HepG2 (cell line): ENCODE measurements around the gene SS18L1. TPM values are rescaled to one million over a fixed set of nuclear protein-coding genes. Genes with fewer than 3 reads are reported as not detected.

Experiments used
- CBFB ChIP-seq: sonication (generic); formaldehyde crosslinking; IDR thresholded peaks from 2 replicates; pipeline ENCODE4 v1.4.0; 2020; ENCODE audit warnings: missing genetic modification reagents
- DZIP1 ChIP-seq: sonication (generic); formaldehyde crosslinking; IDR thresholded peaks from 2 replicates; pipeline ENCODE4 v1.5.0; 2020; ENCODE audit warnings: mild to moderate bottlenecking, missing genetic modification reagents
- ERF ChIP-seq: IDR thresholded peaks from 2 replicates; pipeline ENCODE4 v1.6.1; 2018; ENCODE audit warnings: missing biosample characterization, missing genetic modification reagents
- MIXL1 ChIP-seq: IDR thresholded peaks from 2 replicates; pipeline ENCODE4 v1.6.1; 2016
- NR0B2 ChIP-seq: sonication (generic); formaldehyde crosslinking; IDR thresholded peaks from 2 replicates; pipeline ENCODE4 v1.4.0; 2020; ENCODE audit warnings: mild to moderate bottlenecking, missing genetic modification reagents
- PHF8 ChIP-seq: sonication (generic); formaldehyde crosslinking; IDR thresholded peaks from 2 replicates; pipeline ENCODE4 v1.5.0; 2020; ENCODE audit warnings: missing genetic modification reagents
- SP2 ChIP-seq: sonication (generic); formaldehyde crosslinking; IDR thresholded peaks from 2 replicates; pipeline ENCODE4 v1.5.1; 2020; ENCODE audit warnings: mild to moderate bottlenecking, missing genetic modification reagents
- TCF12 ChIP-seq, 2 experiments: fragments of 450-650 bp in 1 of 2; sonication (generic) in 1 of 2; formaldehyde crosslinking in 1 of 2; IDR thresholded peaks; 2 replicates each; pipeline versions ENCODE4 v1.6.1 to v1.8.0; 2017 to 2022; ENCODE audit warnings: antibody characterized with exemption in 1 of 2, mild to moderate bottlenecking in 1 of 2, missing genetic modification reagents in 1 of 2, moderate library complexity in 1 of 2
- ZFY ChIP-seq: sonication (generic); formaldehyde crosslinking; IDR thresholded peaks from 2 replicates; pipeline ENCODE4 v1.4.0; 2020; ENCODE audit warnings: missing genetic modification reagents
- ZNF329 ChIP-seq: sonication (generic); formaldehyde crosslinking; IDR thresholded peaks from 2 replicates; pipeline ENCODE4 v1.9.0; 2021; ENCODE audit warnings: low read depth, mild to moderate bottlenecking, missing genetic modification reagents
- ZNF34 ChIP-seq: sonication (generic); formaldehyde crosslinking; IDR thresholded peaks from 2 replicates; pipeline ENCODE4 v1.4.0; 2020; ENCODE audit warnings: mild to moderate bottlenecking, missing genetic modification reagents, borderline replicate concordance
- ZNF343 ChIP-seq: sonication (generic); formaldehyde crosslinking; IDR thresholded peaks from 2 replicates; pipeline ENCODE4 v1.4.0; 2020; ENCODE audit warnings: mild to moderate bottlenecking, missing genetic modification reagents
- ZNF431 ChIP-seq: sonication (generic); formaldehyde crosslinking; IDR thresholded peaks from 2 replicates; pipeline ENCODE4 v1.9.0; 2022; ENCODE audit warnings: missing genetic modification reagents, low read depth, mild to moderate bottlenecking, borderline replicate concordance
- ZNF432 ChIP-seq: sonication (generic); formaldehyde crosslinking; IDR thresholded peaks from 2 replicates; pipeline ENCODE4 v1.5.0; 2020; ENCODE audit warnings: missing genetic modification reagents, mild to moderate bottlenecking, borderline replicate concordance
- ZNF672 ChIP-seq: sonication (generic); formaldehyde crosslinking; IDR thresholded peaks from 2 replicates; pipeline ENCODE4 v1.8.1; 2022; ENCODE audit warnings: missing genetic modification reagents
- ZNF737 ChIP-seq: sonication (generic); formaldehyde crosslinking; IDR thresholded peaks from 2 replicates; pipeline ENCODE4 v1.5.0; 2020; ENCODE audit warnings: missing genetic modification reagents, mild to moderate bottlenecking, borderline replicate concordance
- polyA plus RNA-seq, 8 experiments: library from polyadenylated mRNA; depleted of rRNA in 3 of 8; stranded (reverse) in 7 of 8; unstranded in 1 of 8; fragments of >200 nt; fragmentation: Illumina TruSeq in 4 of 8; extraction: Trizol in 4 of 8; gene quantifications; 2 replicates each; pipeline versions ENCODE4 v1.2.1 to v1.2.3, GENCODE V29; 2011 to 2016; ENCODE audit warnings: low read depth in 4 of 8, missing spikeins in 1 of 8, mixed read lengths in 1 of 8; ENCODE audit not compliant: insufficient read depth in 1 of 8
- total RNA-seq, 5 experiments: library from RNA; depleted of rRNA; stranded (reverse); fragments of >200 nt; fragmentation: Illumina TruSeq; extraction: Trizol; gene quantifications; 2 replicates each; pipeline ENCODE4 v1.2.3, GENCODE V29; 2016; ENCODE audit warnings: low read depth in 1 of 5
- TF ChIP-seq, protein P1 (sequence below), 2 experiments: sonication (generic) in 1 of 2; formaldehyde crosslinking in 1 of 2; IDR thresholded peaks; 2 replicates each; pipeline versions ENCODE4 v1.6.1 to v1.9.0; 2014 to 2022; ENCODE audit warnings: antibody characterized with exemption in 1 of 2, borderline replicate concordance in 1 of 2, inconsistent platforms in 1 of 2, low read depth in 1 of 2, missing genetic modification reagents in 1 of 2
- TF ChIP-seq, protein P2 (sequence below): IDR thresholded peaks from 2 replicates; pipeline ENCODE4 v1.6.1; 2016; ENCODE audit warnings: mild to moderate bottlenecking
- TF ChIP-seq, protein P3 (sequence below), 2 experiments: fragments of 450-650 bp in 1 of 2; sonication (generic) in 1 of 2; formaldehyde crosslinking; IDR thresholded peaks; 2 replicates each; pipeline versions ENCODE4 v1.5.0 to v1.8.0; 2020 to 2022; ENCODE audit warnings: mild to moderate bottlenecking in 1 of 2, missing genetic modification reagents in 1 of 2

Gene SS18L1
- total and polyA plus RNA-seq, 2 of the 13 experiments (the other 11 are each of a cell fraction or from before 2014, with no cell fraction given), result 17.8 to 27.6 TPM

GRCh38 chr20:62117362-62117646, 26.3 kb upstream of the SS18L1 start (continued):
- TF ChIP-seq, protein P1, sequence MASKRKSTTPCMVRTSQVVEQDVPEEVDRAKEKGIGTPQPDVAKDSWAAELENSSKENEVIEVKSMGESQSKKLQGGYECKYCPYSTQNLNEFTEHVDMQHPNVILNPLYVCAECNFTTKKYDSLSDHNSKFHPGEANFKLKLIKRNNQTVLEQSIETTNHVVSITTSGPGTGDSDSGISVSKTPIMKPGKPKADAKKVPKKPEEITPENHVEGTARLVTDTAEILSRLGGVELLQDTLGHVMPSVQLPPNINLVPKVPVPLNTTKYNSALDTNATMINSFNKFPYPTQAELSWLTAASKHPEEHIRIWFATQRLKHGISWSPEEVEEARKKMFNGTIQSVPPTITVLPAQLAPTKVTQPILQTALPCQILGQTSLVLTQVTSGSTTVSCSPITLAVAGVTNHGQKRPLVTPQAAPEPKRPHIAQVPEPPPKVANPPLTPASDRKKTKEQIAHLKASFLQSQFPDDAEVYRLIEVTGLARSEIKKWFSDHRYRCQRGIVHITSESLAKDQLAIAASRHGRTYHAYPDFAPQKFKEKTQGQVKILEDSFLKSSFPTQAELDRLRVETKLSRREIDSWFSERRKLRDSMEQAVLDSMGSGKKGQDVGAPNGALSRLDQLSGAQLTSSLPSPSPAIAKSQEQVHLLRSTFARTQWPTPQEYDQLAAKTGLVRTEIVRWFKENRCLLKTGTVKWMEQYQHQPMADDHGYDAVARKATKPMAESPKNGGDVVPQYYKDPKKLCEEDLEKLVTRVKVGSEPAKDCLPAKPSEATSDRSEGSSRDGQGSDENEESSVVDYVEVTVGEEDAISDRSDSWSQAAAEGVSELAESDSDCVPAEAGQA (IDR thresholded peaks at IDR 0.05; ENCODE audit: low read depth), result no peak
- TF ChIP-seq, protein P1 (CRISPR knock-in tag; IDR thresholded peaks at IDR 0.05; ENCODE audit: borderline replicate concordance), result no peak
- TF ChIP-seq, protein P2, sequence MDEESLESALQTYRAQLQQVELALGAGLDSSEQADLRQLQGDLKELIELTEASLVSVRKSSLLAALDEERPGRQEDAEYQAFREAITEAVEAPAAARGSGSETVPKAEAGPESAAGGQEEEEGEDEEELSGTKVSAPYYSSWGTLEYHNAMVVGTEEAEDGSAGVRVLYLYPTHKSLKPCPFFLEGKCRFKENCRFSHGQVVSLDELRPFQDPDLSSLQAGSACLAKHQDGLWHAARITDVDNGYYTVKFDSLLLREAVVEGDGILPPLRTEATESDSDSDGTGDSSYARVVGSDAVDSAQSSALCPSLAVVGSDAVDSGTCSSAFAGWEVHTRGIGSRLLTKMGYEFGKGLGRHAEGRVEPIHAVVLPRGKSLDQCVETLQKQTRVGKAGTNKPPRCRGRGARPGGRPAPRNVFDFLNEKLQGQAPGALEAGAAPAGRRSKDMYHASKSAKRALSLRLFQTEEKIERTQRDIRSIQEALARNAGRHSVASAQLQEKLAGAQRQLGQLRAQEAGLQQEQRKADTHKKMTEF (CRISPR knock-in tag), result no peak
- no peak for TF ChIP-seq ZNF343 (CRISPR knock-in tag)
- TF ChIP-seq ZNF431, result no peak
- TF ChIP-seq ZFY (CRISPR knock-in tag), result no peak
- no peak for TF ChIP-seq MIXL1 (CRISPR knock-in tag)
- TF ChIP-seq, protein P3, sequence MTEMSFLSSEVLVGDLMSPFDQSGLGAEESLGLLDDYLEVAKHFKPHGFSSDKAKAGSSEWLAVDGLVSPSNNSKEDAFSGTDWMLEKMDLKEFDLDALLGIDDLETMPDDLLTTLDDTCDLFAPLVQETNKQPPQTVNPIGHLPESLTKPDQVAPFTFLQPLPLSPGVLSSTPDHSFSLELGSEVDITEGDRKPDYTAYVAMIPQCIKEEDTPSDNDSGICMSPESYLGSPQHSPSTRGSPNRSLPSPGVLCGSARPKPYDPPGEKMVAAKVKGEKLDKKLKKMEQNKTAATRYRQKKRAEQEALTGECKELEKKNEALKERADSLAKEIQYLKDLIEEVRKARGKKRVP (CRISPR knock-in tag; IDR thresholded peaks at IDR 0.05), result no peak
- TF ChIP-seq DZIP1 (CRISPR knock-in tag), result 0 out of 2 replicates have a peak, but pooled peaks have one; percentile 51
- TF ChIP-seq ZNF329 (CRISPR knock-in tag), result no peak
- TF ChIP-seq PHF8, result no peak
- TF ChIP-seq CBFB (CRISPR knock-in tag), result no peak
- TF ChIP-seq TCF12 (IDR thresholded peaks at IDR 0.05), result no peak
- no peak for TF ChIP-seq TCF12 (CRISPR knock-in tag; IDR thresholded peaks at IDR 0.05)
- no peak for TF ChIP-seq NR0B2
- TF ChIP-seq ZNF432 (CRISPR knock-in tag), result no peak
- no peak for TF ChIP-seq ERF (CRISPR knock-in tag)
- 0 out of 2 replicates have a peak, but pooled peaks have one; percentile 24 for TF ChIP-seq ZNF672 (CRISPR knock-in tag)
- no peak for TF ChIP-seq ZNF34 (CRISPR knock-in tag)
- no peak for TF ChIP-seq ZNF737 (CRISPR knock-in tag)
- no peak for TF ChIP-seq SP2 (CRISPR knock-in tag)
